Renal cortex interstitium (tissue), 11 donors: Measurements from ENCODE around the gene C1orf141. TPM values are rescaled to one million over a fixed set of nuclear protein-coding genes. Genes with fewer than 3 reads are reported as not detected.
"Not testable (repeated sequence)": the region's sequence is repeated elsewhere in the genome, so short reads cannot be mapped to it uniquely, and the experiment has no call there.

Experiments used
- DNase-seq, 11 donors: peaks; one replicate each; pipeline ENCODE4 v3.0.0-alpha.2; 2013; ENCODE audit warnings: low read depth in 9 of 11, low spot score in 4 of 11; ENCODE audit errors: extremely low read depth in 1 of 11
- polyA plus RNA-seq, 3 donors: library from polyadenylated mRNA; unstranded; fragments of 120-200 nt; gene quantifications; one replicate each; pipeline ENCODE4 v1.2.1, GENCODE V29; 2013; ENCODE audit not compliant: insufficient read length in 3 of 3

C1orf141 gene
- polyA plus RNA-seq, 3 donors, result 0.26 to 0.34 TPM; not detected in 1

DNA sequence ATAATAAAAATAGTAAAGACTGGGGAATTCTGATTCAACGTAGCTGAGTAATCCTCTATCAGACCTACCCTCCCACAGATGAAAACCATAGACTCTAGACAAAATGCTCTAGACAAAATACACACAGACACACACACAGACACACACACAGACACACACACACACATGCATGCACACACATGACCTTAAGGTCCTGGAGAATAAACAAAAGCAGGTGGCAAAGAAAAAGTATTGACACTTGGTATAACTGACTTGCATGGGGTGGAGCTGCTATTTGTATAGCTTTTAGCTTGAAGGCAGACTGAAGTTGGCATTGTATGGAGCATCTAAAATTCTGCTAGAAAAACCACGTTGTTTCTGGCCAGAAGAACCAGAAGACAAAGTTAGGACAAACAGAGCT is 29.3 kb downstream of the C1orf141 start:
- DNase-seq, result no peak

DNA sequence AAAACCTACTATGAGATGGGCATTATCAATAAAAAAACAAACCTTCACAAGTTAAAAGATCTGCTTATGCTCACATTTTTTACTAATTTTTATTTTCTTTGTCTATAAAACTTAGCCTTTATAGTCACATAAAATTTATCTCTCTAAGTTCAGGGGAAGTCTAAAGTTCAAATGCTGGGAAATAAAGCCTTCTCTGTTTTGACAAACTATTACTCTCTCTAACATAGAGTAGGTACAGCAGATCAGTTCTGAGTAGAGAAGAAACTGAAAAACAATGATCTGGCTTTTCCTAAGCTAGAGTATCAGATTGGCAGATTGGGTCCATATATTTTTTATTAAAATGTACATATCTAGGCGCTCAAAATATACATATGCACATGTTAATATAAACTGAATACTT is 31.2 kb downstream of the C1orf141 start:
- DNase-seq, result no peak

DNA sequence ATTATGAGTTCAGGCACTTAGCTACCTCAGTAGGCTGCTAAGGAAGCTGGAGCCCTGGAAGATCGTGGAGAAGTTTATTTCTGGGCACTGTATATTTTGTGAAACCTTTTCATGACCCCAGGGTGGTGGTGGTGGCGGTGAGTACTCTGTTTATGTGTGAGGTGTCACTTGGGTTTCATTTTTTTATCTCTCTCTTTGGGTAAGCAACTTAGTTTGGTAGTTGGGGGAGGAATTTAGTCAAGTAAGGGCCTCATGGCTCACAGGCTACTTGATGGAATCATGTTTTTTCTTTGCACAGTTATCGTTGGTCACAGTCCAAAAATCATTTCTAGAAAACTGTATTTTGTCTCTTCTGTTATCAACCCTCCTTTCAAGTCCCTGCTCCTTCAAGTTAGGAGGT is 33.9 kb downstream of the C1orf141 start:
- DNase-seq, result no peak

DNA sequence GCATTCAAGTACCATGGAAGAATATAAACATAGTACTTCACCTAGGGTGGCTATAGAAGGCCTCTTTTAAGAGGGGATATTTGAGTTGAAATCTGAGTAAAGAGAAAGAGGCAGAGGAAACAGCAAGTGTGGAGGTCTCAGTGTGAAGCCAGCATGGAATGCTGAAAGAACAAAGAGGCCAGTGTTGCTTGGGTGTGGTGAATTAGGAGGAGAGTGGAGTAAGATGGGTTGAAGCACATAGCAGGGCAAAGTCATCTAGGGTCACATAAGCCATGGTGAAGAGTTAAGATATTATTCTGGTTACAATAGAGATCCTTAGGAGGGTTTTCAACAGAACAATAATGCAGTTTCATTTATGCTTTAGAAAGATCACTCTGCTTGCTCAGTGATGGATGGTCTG is 37.5 kb downstream of the C1orf141 start:
- DNase-seq, result no peak

DNA sequence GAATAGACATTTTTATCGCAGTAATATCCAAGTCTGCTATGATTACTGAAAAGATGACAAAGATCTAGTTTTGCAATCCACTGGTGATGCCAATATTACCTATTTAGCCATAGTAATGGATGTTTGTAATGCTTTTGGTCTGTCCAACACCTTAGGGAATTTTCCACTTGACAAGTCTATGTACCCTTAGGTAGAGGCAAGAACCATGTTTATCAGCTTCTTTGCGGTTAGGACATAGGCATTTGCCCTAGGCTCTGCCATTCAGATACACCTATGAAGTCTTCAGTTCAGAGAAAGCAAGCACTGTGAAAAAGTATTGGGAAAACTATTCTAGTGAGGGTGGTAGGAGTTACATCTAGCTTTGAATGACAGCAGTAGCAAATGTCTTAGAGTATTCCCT is 40.6 kb downstream of the C1orf141 start:
- no peak for DNase-seq

DNA sequence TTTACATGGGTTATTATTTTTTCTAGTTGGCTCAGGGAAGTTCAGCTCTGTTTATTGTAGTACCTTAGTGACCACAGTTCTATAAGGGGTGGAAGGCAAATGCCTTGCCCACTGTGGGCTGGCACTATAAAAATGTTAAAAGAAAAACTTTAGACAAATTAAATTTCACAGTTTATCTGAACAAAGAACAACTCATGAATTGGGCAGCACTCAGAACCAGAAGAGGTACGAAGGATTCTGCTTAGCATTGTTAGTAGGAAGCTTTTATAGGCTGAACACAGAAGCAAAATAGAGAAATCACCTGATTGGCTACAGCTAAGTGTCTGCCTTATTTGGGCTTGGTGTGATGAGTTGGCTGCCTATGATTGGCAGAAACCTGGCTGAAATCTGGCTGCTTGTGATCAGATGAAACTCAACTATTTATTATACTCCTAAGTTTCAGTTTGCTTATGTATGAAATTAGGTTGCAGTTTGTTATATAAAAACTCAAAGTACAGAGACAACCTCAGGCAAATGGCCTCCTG is 45.0 kb downstream of the C1orf141 start:
- DNase-seq, result no peak

DNA sequence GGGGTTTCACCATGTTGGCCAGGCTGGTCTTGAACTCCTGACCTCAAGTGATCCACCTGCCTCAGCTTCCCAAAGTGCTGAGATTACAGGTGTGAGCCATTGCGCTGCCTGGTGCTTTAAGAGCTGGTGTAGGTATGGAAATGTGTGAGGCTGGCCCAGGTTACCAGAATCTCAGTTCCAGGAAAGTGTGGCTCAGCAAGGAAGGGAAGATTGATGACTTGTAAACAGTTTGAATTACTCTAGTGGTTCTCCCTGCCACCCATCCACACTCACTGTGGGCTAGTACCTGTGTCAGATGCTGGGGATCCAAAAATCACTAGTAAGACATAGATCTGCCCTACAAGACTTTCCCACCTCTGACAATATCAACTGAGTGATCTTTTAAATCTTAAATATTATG is 46.3 kb downstream of the C1orf141 start:
- no peak for DNase-seq

DNA sequence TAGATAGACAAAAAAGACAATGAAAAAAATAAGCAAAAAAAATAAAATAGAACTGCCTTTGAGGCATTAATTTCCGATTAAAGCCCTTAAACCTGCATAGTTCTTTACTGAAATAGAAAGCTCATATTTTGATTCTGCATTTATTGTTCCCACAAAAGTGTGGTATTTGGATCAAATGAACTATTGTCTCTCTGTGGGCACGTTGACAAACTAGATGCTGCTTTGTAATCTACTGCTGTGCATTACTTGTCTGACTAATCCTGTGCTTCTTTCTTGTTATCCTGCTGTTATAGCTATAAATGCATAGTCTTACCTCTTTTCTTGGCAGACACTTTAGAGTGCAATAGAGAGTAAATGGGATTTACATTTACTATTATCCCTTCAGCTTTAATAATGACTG is 49.4 kb downstream of the C1orf141 start:
- no peak for DNase-seq

DNA sequence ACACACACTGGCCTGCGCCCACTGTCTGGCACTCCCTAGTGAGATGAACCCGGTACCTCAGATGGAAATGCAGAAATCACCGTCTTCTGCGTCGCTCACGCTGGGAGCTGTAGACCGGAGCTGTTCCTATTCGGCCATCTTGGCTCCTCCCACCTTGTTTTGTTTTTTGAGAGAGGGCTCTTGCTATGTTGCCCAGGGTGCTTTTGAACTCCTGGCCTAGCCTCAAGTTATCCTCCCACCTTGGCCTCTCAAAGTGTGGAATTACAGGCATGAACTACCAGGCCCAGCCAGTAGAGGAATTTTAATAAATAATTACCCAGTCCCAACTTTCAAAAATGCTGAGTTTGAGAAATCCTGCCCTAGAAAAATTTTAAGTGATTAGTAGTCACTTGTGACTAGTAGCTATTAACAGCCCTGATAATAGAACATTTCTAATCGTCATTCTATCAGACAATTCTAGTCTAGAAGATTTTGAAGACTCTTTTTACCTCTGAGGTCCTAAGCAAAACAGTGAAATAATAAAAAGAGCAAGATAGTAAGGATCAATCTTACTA is 49.9 kb downstream of the C1orf141 start:
- no peak for DNase-seq

DNA sequence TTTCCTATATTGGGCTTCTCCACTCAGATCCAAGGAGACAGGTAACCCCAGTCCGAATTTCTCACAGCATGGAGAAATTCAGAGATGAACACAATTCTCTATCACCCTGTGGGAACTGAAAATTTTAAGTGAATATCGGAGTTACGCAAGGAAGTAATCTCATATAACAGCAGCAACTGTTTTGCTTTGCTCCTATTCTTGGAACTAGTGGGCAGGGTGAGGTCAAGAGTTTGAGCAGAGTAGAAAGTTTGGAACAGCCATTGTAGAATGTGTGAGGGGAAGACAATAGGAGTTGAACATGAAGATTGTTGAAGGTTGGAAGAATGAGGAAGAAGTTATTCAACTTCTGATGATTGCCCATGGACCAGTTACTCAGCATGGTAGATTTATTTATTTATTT is 56.5 kb downstream of the C1orf141 start:
- no peak for DNase-seq

DNA sequence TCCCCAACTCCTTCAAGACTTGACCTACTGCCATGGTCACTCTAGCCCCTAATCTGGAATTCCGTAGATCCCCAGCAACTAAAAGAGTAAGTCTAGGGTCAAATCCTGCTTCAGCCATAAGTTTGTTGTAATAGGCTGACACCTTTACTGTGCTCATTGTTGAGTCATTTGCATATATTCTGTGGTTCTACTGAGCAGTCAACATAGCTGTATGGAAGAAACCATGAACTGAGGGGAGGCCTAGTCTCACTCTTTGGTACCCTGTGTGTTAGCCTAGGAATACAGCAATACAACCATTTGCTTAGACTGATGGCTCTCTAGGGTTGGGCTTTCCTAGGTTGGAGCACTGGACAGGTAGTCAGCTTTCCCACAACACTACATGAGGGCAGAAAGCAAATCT is 57.2 kb downstream of the C1orf141 start:
- no peak for DNase-seq

DNA sequence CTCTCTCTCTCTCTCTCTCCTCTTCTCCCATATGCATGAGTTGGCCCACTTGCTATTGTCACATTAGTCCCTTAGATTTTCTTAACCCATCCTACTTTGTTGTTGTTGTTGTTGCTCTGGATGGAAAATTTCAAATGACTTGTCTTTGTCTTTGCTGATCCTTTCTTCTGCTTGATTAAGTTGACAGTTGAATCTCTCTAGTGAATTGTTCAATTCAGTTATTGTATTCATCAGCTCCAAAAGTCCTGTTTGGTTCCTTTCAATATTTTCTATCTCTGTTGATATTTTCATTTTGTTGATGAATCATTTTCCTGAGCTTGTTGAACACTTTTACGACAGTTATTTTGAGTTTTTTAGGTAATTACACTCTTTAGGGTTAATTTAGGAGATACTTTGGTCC is 62.0 kb downstream of the C1orf141 start:
- DNase-seq, result no peak

DNA sequence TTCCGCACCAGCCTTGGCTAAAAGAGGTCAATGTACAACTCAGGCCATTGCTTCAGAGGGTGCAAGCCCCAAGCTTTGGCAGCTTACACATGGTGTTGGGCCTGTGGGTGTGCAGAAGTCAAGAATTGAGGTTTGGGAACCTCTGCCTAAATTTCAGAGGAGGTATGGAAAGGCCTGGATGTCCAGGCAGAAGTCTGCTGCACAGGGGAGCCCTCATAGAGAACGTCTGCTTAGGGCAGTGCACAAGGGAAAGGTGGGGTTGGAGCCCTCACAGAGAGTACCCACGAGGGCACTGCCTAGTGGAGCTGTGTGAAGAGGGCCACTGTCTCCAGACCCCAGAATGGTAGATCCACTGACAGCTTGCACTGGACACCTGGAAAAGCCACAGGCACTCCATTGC is 67.1 kb downstream of the C1orf141 start:
- DNase-seq, result not testable (repeated sequence)

DNA sequence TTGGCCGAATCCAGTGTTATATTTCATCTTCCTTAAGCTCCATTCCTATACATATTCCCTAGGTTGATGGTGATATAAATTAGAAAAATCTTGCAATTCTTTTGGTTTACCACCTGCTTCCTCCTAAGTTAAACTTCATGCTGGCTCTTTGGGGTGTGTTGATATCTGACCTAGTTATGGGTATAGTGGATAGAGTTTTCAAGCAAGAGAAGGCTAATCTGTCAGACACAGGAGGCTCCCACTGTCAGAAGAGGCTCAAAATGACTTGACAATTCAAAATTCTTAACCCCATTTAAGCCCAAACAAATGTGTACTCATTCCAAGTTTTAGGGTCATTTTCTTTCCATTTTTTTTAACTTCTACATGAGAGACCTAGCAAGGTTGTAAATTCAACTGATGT is 72.4 kb downstream of the C1orf141 start:
- no peak for DNase-seq

DNA sequence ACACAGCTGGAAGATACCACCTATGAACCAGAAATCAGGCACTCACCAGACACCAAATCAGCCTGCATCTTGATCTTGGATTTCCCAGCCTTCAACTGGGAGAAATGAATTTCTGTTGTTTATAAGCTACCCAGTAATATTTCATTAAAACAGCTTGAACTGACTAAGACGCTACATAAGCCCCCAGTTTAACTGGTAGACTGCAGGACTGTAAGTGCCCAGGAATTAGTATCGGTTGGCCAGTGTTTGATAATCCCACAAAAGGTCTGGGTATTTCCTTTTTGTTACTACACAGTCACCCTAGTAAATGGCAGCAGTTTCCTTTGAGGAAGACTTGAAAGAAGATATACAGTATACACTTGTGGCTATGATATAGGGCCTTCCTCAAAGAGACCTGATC is 73.5 kb downstream of the C1orf141 start:
- DNase-seq, result no peak

DNA sequence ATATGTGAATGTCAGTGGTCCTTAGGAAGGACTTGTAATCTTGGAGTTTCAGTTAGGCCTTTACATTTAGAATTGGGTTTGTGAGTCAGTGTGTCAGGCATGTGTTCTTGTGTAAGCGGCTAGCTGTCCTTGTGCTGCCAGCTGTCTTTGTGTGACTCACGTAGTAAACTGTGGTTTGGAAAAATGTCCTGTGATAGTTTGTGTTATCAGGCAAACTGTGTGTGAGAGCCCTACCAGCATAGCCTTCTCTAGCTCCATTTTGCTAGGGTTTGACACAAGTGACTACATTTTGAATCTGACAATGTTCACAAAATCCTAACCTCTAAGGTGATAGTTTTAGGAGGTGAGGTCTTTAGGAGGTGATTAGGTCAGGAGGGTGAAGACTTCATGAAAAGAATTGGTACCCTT is 74.0 kb downstream of the C1orf141 start:
- no peak for DNase-seq

DNA sequence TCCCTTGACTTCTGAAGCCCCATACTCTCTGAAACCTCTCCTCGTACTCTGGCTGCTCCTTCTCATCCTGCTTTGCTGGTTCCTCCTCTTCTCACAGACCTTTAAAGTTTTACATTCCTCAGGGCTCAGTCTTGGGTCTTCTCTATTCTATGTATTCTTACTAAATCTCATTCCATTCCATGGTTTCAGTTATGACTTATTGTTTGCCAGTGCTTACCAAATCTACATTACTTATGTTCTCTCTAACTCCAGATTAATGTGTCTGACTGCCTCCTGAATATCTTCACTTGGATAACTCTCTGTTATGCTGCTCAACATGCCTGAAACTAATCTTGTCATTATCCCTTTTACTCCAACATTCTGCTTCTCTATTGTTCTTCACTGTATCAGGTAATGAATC is 75.4 kb downstream of the C1orf141 start:
- DNase-seq, result no peak

DNA sequence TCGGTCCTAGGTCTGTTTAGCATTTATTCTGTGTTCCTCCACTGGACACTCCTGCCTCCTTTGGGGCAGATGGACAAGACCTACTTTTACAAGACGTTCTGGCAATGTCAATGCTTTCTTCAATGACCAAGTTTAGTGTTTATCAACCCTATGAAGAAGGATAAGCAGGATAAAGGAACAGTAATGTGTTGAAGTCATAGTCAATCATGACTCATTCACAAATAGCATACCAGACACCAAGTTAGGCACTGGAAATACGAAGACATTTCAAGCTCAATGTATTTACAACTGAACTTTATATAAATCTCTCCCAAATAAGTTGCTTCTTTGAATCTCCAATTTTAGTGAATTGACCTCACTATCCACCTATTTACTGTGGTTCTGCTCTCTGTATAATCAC is 76.0 kb downstream of the C1orf141 start:
- DNase-seq, result no peak

DNA sequence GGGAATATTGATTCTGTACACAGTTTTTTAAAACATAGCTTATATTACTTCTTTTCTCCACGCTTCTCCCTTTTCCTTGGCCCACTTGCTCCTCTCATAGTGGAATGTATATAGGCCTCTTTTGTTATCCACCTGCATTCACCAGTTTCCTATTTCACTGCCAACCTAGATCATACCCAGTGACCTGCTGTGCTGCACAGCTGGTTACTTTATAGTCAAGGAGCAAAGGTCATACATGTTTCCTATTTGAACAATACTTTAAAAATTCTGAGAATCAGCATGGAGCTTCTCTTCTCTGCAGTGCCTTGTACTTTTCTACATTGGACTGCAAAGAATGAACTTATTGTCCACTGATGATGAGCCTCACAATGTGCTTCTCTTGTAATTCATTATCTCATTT is 76.5 kb downstream of the C1orf141 start:
- DNase-seq, result no peak

DNA sequence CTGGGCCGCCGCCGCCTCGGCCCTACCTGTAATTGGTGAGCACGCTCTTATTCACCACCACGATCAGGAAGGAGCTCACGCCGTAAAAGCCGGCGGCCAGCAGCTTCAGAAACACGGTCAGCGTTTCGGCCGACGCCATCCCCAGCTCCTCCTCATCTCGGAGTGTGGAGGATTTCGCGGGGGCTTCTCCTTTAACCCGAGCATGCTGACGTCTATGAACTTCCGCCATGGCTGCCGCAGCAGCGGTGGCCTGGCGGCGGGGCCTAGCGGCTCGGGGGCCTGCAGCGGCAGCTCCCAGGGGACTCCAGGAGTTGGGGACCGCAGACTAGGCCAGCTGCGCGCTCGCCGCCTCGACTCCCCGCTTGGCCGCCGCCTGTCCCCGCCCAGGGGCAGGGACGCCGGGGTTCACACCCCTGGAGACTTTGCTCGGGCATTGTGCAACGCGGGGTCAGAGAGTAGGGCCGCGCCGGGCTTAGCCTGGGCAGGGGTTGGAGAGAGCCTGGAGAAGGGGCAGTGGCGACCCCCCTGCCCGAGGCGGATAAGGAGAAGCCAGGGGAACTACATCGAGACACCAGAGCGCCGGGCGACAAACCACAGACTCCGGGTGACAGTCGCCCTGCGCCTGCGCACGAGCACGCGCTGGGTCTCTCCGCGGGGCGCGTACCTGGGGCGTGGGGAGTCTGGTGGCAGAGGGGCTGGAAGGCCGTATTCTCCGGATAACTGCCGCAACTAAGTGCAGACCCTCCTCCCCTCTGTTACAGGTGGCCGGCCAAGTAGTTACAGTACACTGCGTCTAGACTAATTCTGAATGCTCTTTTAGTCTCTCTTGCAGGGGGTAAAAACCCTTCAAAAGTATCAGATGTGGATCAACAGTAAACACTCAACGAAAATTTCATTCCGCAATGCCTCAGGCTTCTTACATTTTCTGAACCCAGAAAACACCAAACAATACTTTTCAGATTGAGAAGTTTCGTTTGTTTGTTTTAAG is 80.7 kb downstream of the C1orf141 start, which contains the start of gene SLC35D1:
TSS of gene SLC35D1 (minus strand) at position 364 of the 988 bp plus-strand sequence. CDS start at position 229, 135 bp downstream.
- DNase-seq, result peak; percentile 66 to 85 (median 80)

DNA sequence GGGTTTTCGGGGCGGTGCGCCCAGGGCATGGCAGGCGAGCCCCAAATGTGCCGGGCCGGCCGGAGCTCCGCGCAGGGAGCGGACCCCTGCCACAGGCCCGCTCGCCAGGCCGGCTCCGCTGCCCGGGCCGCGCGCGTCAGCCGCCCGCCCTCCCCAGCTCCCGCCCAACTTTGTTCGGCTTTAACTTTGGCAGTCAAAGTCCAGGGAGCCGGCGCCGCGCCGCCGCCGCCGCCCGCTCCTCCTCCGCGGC is 81.3 kb downstream of the C1orf141 start:
- DNase-seq, result peak in 7 of 11 donors; percentile 33 to 70 (median 52)
